WTC11 (cell line): ENCODE measurements around the gene TMEM132E. TPM values are rescaled to one million over a fixed set of nuclear protein-coding genes. Genes with fewer than 3 reads are reported as not detected.
A peak's percentile ranks its signal among the peaks of the same experiment; 100 is the strongest.

ENCODE experiments used
- ATAC-seq: fragments of 200-7000 bp; cut with Tn5 transposase; 2 replicates; pipeline ENCODE4 v1.10.0; 2021; ENCODE audit warnings: mild to moderate bottlenecking, moderate library complexity
- CTCF ChIA-PET: fragments of 300-600 bp; sonication (Branson Sonifier 250); formaldehyde crosslinking; loops from one replicate; lab custom pipeline; 2021; ENCODE audit warnings: antibody characterized with exemption; lab: Charles Lee
- POLR2A ChIA-PET: fragments of 350-600 bp; sonication (Branson Sonifier 250); formaldehyde crosslinking; loops from one replicate; lab custom pipeline; 2021; ENCODE audit warnings: antibody characterized with exemption; lab: Charles Lee
- DNase-seq: peaks from one replicate; pipeline ENCODE4 v3.0.0; 2021; ENCODE audit warnings: low spot score
- H3K27ac Mint-ChIP-seq: 2 replicates; pipeline ENCODE4 v1.8.0; 2021; ENCODE audit warnings: mixed read lengths
- H3K27me3 Mint-ChIP-seq: 2 replicates; pipeline ENCODE4 v1.8.0; 2021; ENCODE audit warnings: low read depth, mild to moderate bottlenecking, moderate library complexity, mixed read lengths
- H3K36me3 Mint-ChIP-seq: 2 replicates; pipeline ENCODE4 v1.8.0; 2021; ENCODE audit warnings: mixed read lengths
- H3K4me1 Mint-ChIP-seq: 2 replicates; pipeline ENCODE4 v1.8.0; 2022; ENCODE audit warnings: mixed read lengths
- H3K4me3 Mint-ChIP-seq: 2 replicates; pipeline ENCODE4 v1.8.0; 2021; ENCODE audit warnings: mild to moderate bottlenecking, moderate library complexity, mixed read lengths
- H3K9me3 Mint-ChIP-seq: 2 replicates; pipeline ENCODE4 v1.8.0; 2021; ENCODE audit warnings: mixed read lengths
- AFF4 ChIP-seq: sonication (generic); formaldehyde crosslinking; IDR thresholded peaks from 2 replicates; pipeline ENCODE4 v1.8.1; 2023; ENCODE audit warnings: mild to moderate bottlenecking, missing genetic modification reagents, borderline replicate concordance
- CTCF ChIP-seq: fragments of 200-600 bp; IDR thresholded peaks from 2 replicates; pipeline ENCODE4 v1.8.0; 2022; ENCODE audit warnings: antibody characterized with exemption
- E2F1 ChIP-seq: sonication (generic); formaldehyde crosslinking; IDR thresholded peaks from 2 replicates; pipeline ENCODE4 v1.8.0; 2022; ENCODE audit warnings: mild to moderate bottlenecking, missing genetic modification reagents
- IRF1 ChIP-seq: sonication (generic); formaldehyde crosslinking; IDR thresholded peaks from 2 replicates; pipeline ENCODE4 v1.8.0; 2023; ENCODE audit warnings: missing genetic modification reagents
- NFATC4 ChIP-seq: fragments of 250-450 bp; sonication (Bioruptor Pico); IDR thresholded peaks from 2 replicates; pipeline ENCODE4 v1.9.0; 2021; ENCODE audit warnings: mild to moderate bottlenecking
- OVOL2 ChIP-seq: fragments of 250-450 bp; sonication (Bioruptor Pico); IDR thresholded peaks from 2 replicates; pipeline ENCODE4 v1.9.0; 2021; ENCODE audit warnings: mild to moderate bottlenecking, borderline replicate concordance
- PRRX2 ChIP-seq: fragments of 250-450 bp; sonication (Bioruptor Pico); IDR thresholded peaks from 2 replicates; pipeline ENCODE4 v1.8.0; 2021; ENCODE audit warnings: mild to moderate bottlenecking
- STAT6 ChIP-seq: sonication (generic); formaldehyde crosslinking; conservative IDR thresholded peaks from 2 replicates; pipeline ENCODE4 v1.8.1; 2023; ENCODE audit warnings: mild to moderate bottlenecking, low read depth, missing genetic modification reagents, moderate library complexity
- TP53 ChIP-seq: sonication (generic); formaldehyde crosslinking; IDR thresholded peaks from 2 replicates; pipeline ENCODE4 v1.8.1; 2023; ENCODE audit warnings: mild to moderate bottlenecking, missing genetic modification reagents
- ZNF138 ChIP-seq: sonication (generic); formaldehyde crosslinking; conservative IDR thresholded peaks from 2 replicates; pipeline ENCODE4 v1.8.1; 2022; ENCODE audit warnings: mild to moderate bottlenecking, moderate library complexity, missing genetic modification reagents
- ZNF281 ChIP-seq: sonication (generic); formaldehyde crosslinking; IDR thresholded peaks from 2 replicates; pipeline ENCODE4 v1.8.0; 2023; ENCODE audit warnings: mild to moderate bottlenecking, missing genetic modification reagents
- total RNA-seq: library from RNA; stranded (reverse); gene quantifications from 3 replicates; pipeline ENCODE4 v1.2.3, GENCODE V29; 2021

The TMEM132E gene
- total RNA-seq, 1 experiment from 2014 or later = 1.2 TPM

GRCh38 chr17:34572483-34572882 is 6.9 kb upstream of the TMEM132E start (continued):
- TF ChIP-seq STAT6 (CRISPR knock-in tag) = no peak

GRCh38 chr17:34575182-34575581 is 4.2 kb upstream of the TMEM132E start:
- Mint-ChIP-seq H3K27ac (no peak overlapping the region), H3K27me3 (peaks cover 89% of the 10 kb centered on the region), H3K9me3 (peaks cover 5% of the 10 kb centered on the region), H3K36me3 (no peaks in the 10 kb centered on the region), H3K4me1 (peaks cover 37% of the 10 kb centered on the region), H3K4me3 (no peak overlapping the region)
- ChIA-PET CTCF (interaction anchor here (1.1 to 1.7 kb wide), 3 partner anchors 33 to 63 kb away, joined by 3 to 6 read pairs (median 3); no protein-coding TSS in a partner anchor), POLR2A (no interaction called here)
- TF ChIP-seq IRF1 (CRISPR knock-in tag) (no peak), E2F1 (CRISPR knock-in tag) (no peak), CTCF (no peak), AFF4 (CRISPR knock-in tag) (no peak)
- DNase-seq (no peak), ATAC-seq (no peak)

GRCh38 chr17:34578016-34578415 is 1.4 kb upstream of the TMEM132E start:
- peaks cover 99% of the 10 kb centered on the region for H3K27me3 Mint-ChIP-seq
- ATAC-seq = peak; percentile 32
- no peak for DNase-seq
- ChIA-PET CTCF (interaction anchor here (1.0 to 6.2 kb wide), 8 partner anchors 10 to 272 kb away, joined by 3 to 51 read pairs (median 4); no protein-coding TSS in a partner anchor), POLR2A (interaction anchor here (0.6 kb wide), 1 partner anchor 14 kb away, joined by 3 read pairs; no protein-coding TSS in a partner anchor)
- H3K4me1 Mint-ChIP-seq = peaks cover 36% of the 10 kb centered on the region
- peaks cover 5% of the 10 kb centered on the region for H3K9me3 Mint-ChIP-seq
- TF ChIP-seq PRRX2 = no peak
- no peak for TF ChIP-seq OVOL2 (CRISPR knock-in tag)
- TF ChIP-seq TP53 = no peak
- TF ChIP-seq ZNF138 (CRISPR knock-in tag) = no peak
- TF ChIP-seq NFATC4 (CRISPR knock-in tag) = no peak
- peak; percentile 85; the same call in 1 of the 2 replicates for TF ChIP-seq ZNF281 (CRISPR knock-in tag)
- TF ChIP-seq E2F1 (CRISPR knock-in tag) = no peak
- TF ChIP-seq, all 79 proteins: peak for 1
- Mint-ChIP-seq H3K36me3 (no peaks in the 10 kb centered on the region), H3K27ac (no peak overlapping the region), H3K4me3 (peak overlapping the region; percentile 84)
